GM18868 (cell line): ENCODE data around the gene JUP.
"Not testable (repeated sequence)": the region's sequence is repeated elsewhere in the genome, so short reads cannot be mapped to it uniquely, and the experiment has no call there.

Source experiments
- ATAC-seq: cut with Tn5 transposase; IDR thresholded peaks from one replicate; pipeline ENCODE4 v1.9.1; 2021; ENCODE audit warnings: mild to moderate bottlenecking, moderate library complexity; ENCODE audit not compliant: unreplicated experiment

Gene JUP

DNA sequence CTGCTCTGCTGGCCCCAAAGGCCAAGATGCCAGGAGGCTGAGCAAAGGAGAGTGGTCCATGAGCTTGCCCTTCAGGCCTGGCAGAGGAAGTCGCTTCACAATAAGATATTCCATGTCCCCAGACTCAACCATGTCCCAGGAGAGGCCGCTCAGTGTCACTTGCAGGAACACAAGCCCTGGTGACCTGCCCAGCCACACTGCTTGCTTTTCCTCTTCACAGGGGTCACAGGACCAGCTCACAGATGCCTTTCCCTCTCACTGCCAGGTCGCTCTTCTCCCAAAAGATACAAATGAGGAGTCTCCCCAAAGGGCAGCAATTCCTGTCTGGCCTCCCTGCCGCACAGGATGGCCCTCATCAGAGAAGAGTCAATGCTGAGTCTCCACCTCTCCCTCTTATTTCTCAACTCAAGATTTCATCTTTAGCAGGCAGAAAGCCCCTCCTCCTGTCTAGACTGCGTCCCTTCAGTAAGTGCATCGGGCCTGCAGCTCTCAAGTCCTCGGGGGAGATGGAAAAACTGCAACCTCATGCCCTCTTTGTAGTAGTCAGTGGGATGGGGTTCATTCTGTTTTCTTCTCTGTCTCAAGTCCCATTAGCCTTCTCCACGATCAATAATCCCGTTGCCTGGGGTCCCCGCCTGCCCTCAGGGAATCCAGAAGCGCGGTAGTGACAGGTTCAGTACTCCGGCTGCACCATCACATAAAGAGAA, 5.0 kb downstream of the JUP start:
- ATAC-seq: no peak

- ATAC-seq: no peak
Observed at GRCh38 chr17:41779954-41780353, 6.6 kb downstream of the JUP start.

DNA sequence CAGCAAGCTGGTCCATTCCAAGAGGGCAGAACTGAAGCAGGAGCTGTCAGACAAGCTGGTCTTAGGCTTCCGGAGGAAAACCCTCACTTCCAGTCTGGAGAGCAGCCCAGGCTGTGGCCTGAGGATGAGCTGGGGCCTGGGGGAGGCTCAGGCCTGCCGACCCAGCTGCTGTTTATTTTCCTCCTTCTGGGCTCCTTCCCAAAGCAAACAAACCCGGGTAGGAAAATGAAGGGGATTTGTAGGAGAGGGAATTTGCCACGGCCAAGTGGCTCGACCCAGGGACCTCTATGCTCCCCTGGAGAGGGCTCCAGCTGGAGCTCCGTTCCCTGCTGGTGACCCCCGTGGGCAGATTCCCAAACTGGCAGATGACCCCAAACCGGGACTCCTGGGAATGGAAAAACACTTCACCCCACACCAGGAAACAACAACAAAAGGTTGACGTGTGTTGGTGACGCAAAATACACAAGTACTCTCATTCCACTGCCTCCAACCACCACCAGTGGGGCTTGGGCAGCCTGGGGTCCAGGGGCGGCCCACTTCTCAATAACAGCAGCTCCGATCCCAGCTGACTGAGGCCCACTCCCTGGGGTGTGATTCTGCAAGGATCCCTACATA, 8.8 kb downstream of the JUP start:
- no peak for ATAC-seq

GRCh38 chr17:41777157-41777573, 9.3 kb downstream of the JUP start:
- ATAC-seq: no peak

GRCh38 chr17:41776262-41776900, 10.1 kb downstream of the JUP start:
- ATAC-seq: not testable (repeated sequence)

DNA sequence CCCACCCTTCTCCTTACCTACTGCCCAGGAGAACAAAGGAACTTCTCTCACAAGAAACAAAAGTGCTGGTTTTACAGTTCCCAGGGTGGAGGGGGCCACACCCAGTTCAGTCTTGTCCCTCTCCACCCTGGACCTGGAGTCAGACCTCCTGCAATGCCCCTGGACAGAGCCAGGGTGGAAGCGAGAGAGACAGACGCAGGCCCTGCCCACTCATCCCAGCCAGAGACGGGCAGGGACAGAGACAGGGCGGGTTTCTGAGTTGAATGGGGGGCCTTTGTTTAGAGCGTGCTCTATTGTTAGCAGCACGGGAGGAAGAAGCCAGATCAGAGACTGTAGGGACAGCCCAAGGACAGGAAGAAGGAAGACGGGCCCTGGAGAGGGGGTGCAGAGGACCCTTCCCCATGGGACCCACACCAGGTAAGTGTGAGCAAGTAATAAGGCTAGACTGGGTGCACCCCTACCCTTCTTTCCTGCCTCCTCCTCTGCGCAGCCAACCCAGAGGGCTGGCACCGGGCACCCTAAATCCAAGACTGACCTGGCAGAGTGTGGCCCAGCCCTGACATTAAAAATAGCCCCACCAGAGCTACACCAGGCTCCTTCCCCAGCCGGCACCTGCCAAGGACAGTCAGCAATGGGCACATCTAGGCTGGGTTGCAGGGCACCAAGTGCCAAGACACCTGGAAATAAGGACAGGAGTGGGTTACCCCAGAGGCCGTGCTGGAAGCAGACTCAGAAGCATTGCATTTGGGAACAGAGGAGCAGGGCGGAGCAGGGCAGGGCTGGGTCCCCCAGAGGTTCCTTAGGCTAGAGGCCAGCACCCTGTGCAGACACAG, 10.9 kb downstream of the JUP start:
- no peak for ATAC-seq

DNA sequence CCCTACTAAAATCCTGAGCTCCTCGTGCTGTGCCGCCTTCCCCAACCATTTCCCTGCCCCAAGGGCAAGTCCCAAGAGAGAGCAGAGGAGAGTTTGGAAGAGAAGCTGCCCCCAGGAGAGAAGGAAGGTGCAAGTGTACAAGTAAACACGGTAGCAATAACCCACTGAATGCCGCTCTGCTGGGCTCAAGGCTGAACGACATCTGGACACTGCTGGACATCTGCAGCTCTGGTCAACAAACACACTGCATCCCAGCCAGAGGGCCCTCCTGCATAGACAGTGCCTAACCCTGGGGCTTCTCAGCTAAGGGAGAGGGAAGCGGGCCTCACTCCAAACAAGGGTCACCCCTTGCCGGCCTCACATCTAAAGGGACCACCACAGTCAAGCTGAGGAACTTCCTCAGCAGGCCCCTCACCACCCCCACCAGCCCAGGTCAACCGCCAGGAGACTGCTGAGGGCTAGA, 12.7 kb downstream of the JUP start:
- ATAC-seq: no peak

- ATAC-seq: no peak
Observed at GRCh38 chr17:41773190-41773588, 13.3 kb downstream of the JUP start.

DNA sequence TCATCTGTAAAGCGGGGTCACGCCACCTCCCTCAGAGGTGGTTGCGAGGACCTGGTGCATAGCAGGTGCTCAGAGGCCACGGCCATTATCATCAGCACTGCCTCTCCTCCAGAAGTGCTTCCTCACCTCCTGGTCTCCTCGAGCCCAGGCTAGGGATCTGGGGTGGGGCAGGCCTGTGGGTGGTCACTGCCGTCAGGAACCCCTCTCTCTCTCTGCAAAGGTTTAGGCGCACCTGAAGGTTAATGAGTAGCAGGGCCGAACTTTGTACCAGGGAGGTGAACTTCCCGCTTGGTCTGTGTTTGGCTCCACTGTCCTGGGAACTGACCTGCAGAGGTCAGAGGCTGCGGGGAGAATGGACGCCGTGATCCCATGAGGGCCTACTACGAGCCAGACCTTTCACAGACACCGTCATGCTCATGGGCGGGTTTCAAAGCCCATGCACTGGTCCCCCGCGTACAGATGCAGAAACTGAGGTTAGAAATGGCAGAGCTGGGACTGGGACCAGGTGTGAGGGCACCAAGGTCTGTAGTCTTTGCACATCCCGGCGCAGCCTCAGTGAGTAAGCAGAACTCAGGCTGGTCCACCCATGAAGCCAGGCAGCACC, 13.8 kb downstream of the JUP start:
- no peak for ATAC-seq

GRCh38 chr17:41772218-41772585, 14.3 kb downstream of the JUP start:
- ATAC-seq: no peak

- no peak for ATAC-seq
Observed at GRCh38 chr17:41771389-41772206, 14.9 kb downstream of the JUP start.

- no peak for ATAC-seq
Observed at GRCh38 chr17:41769985-41770384, 16.5 kb downstream of the JUP start.

DNA sequence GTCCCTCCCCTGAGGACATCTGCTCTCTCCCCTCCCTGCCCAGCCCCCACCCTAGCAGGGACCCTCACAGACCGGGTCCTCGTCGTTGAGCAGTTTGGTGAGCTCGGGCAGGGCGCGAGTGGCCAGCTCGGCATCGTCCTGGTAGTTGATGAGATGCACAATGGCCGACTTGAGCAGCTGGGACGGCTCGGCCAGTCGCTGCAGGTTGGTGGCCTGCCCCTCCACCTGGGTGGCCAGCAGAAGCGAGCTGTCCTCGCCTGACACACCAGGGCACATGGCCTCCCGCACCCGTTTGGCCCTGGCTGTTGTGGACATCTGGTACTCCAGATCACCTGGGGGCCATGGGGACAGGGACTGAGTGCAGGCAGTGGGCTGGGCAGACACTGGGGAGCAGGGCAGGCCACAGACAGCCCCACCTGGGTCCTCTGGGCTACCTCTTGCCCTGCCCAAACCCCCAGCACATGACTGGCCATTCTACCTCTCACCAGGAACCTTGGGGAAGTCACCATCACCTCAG, 17.1 kb downstream of the JUP start:
- ATAC-seq: no peak

DNA sequence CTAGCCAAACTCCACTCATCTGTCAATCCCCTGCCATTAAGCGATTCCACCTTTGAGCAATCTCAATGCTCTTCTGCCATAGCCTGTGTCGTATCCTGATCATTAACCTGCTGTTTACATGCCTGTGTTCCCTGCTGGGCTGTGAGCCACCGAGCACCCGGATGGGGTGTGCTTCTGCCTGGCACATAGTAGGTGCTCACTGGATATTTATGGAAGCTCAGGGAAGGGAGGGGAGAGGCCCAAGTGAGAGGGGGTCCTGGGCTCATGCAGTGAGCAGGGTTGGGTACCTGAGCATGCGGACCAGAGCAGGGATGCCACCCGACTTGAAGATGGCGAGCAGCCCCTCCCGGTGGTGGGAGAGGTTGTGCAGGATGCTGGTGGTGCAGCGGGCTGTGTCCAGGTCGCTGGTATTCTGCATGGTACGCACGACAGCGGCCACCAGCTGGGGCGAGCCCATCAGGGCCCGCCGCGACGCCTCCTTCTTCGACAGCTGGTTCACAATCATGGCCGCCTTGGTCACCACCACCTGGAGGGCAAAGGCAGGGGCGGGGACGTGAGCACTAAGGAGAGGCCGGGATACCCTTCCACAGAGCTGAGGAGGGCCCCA, 17.7 kb downstream of the JUP start:
- ATAC-seq: no peak

- ATAC-seq: no peak
Observed at GRCh38 chr17:41767324-41768042, 19.0 kb downstream of the JUP start.

GRCh38 chr17:41766135-41766534, 20.4 kb downstream of the JUP start:
- no peak for ATAC-seq

GRCh38 chr17:41763327-41763726, 23.2 kb downstream of the JUP start:
- no peak for ATAC-seq

- no peak for ATAC-seq
Observed at GRCh38 chr17:41762841-41763240, 23.7 kb downstream of the JUP start.

DNA sequence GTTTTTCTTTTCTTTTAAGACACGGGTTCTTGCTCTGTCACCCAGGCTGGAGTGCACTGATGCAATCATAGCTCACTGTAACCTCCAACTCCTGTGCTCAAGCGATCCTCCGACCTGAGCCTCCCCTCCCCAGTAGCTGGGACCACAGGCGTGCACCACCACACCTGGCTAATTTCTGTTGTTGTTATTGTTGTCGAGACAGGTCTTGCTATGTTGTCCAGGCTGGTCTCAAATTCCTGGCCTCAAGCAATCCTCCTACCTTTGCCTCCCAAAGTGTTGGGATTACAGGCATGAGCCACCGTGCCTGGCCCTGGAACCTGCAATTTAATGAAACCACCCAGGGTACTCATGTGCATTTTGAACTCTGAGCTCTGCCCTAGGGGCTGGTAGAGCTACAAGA, 24.1 kb downstream of the JUP start:
- no peak for ATAC-seq
